GM19468 (cell line): ENCODE results near the gene FBN3.
"Not testable (repeated sequence)": the region's sequence is repeated elsewhere in the genome, so short reads cannot be mapped to it uniquely, and the experiment has no call there.

Source experiments
- ATAC-seq: cut with Tn5 transposase; IDR thresholded peaks from one replicate; pipeline ENCODE4 v1.9.1; 2021; ENCODE audit warnings: mild to moderate bottlenecking, moderate library complexity, moderate number of reproducible peaks; ENCODE audit not compliant: unreplicated experiment; ENCODE audit errors: extremely low read depth

FBN3 gene

DNA sequence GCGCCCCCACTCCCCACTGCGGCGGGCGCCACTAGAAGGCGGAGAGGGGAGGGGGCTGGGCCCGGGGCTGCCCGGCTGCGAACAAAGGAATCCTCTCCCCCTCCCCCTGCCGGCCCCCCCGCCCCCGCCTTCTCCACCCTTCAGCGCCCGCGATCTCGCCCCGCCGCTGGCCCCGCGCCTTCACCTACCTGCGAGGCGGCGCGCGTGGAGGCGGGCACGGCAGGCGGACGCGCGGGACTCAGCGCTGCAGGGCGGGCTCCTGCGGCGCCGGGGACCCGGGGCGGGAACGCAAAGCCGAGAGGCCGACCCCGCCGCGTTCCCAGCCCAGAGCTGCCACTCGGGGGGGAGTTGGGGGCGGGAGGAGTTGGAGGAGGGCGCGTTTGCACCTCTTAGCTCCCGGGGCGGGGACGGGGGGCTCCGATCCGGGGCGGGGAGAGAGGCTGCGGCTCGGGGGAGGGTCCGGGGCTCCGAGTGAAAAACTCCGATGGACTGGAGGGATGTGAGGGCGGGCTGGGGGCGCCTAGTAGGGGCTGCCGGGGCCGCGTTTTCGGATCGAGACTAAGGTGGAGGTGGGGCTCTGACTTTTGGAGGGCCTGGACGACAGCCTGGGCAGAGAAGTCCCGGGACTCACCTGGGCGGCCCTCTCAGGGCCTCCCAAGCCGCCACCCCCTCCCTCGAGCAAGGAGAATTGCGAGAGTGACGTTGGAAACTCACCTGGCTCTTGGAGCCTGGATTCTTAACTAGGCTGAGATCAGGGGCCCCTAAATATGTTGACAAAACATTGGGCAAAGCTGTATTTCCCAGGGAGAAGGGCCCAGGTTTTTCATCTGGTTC, at the start of gene FBN3:
FBN3 (minus strand) TSS at position 332 of the 834 bp plus-strand sequence. CDS start 2,112 bp downstream, outside the sequence.
- no peak for ATAC-seq

- no peak for ATAC-seq
These were observed 47.0 kb upstream of the FBN3 start for GRCh38 chr19:8196271-8196927.

GRCh38 chr19:8194528-8195267, 45.3 kb upstream of the FBN3 start:
- ATAC-seq = no peak

GRCh38 chr19:8192221-8192820, 42.9 kb upstream of the FBN3 start:
- ATAC-seq = no peak

DNA sequence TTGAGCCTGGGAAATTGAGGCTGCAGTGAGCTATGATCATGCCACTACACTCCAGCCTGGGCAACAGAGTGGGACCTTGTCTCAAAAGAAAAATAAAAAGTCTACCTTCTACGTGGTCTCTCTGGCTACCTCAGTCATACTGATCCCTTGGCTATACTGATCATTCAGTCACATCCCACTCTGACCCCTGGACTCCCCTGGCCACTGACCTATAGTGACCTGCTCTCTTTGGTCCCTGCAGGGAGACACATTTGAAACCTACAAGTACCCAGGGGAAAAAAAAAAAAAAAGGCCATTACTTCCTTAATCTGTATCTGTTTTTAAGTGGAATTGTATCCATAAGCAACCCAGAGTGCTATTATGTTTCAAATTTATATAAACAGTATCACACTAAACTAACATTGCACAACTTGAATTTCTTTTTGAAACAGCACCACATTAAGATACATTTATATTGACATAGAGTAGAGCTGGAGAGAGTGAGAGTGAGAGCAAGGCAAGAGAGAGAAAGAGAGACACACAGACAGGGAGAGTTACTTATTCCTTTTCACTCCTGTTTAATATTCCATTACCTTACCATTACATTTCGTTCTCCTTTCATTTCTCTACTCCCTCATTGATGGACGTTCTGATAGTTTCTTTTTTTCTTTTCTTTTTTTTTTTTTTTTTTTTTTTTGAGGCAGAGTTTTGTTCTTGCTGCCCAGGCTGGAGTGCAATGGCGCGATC, 36.1 kb upstream of the FBN3 start:
- ATAC-seq = no peak

DNA sequence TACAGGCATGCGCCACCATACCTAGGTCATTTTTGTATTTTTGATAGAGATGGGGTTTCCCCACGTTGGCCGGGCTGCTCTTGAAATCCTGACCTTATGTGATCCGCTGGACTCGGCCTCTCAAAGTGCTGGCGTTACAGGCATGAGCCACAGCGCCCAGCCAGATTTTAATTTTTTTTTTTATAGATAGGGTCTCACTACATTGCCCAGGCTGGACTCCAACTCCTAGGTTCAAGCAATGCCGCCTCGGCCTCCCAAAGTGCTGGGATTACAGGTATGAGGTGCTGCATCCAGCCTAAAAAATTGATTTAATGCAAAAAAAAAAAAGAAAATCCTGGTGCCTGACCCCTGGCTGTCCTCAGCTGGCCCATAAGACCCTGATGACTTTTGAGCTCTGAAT, 34.9 kb upstream of the FBN3 start:
- ATAC-seq = no peak

GRCh38 chr19:8180018-8180417, 30.6 kb upstream of the FBN3 start:
- no peak for ATAC-seq

DNA sequence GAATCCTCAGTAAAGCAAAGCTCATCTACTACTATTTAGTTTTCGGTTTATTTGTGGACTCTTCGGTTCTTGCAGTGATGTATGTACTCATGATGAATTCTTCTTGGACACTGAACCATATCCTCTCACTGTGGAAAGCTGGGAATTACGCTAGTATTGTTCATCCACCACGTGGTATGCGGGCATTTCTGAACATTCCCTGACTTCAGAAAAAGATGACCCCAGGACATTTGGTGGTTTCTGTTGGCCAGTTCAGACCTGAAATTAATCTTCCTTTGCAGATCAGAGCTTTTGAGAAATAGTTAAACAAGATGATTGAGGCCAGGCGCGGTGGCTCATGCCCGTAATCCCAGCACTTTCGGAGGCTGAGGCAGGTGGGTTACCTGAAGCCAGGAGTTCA, 25.3 kb upstream of the FBN3 start:
- no peak for ATAC-seq

- ATAC-seq = no peak
These were observed 19.1 kb upstream of the FBN3 start for GRCh38 chr19:8168537-8168936.

GRCh38 chr19:8167985-8168384, 18.6 kb upstream of the FBN3 start:
- ATAC-seq = no peak

GRCh38 chr19:8163759-8164158, 14.4 kb upstream of the FBN3 start:
- ATAC-seq = no peak

DNA sequence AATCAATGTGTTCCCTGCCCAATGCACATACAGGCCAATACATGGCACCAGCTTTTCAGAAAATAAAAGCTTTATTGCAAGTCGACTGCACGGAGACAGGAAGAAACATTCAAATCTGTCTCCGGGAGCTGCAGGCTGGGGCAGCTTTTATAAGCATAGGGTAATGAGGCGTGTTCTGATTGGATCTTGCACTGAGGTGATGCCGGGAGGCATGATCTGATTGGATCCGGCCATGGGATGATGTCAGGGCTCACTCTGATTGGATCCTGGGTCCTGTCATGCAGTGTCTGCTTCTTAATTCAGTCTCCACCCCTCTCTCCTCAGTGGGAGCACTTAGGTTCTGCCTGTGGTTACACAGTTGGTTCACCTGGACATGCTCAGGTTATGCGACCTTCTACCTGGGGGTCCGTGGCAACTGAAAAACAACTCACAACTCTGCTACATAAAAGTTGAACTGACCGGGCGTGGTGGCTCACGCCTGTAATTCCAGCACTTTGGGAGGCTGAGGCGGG, 11.8 kb upstream of the FBN3 start:
- ATAC-seq = no peak

DNA sequence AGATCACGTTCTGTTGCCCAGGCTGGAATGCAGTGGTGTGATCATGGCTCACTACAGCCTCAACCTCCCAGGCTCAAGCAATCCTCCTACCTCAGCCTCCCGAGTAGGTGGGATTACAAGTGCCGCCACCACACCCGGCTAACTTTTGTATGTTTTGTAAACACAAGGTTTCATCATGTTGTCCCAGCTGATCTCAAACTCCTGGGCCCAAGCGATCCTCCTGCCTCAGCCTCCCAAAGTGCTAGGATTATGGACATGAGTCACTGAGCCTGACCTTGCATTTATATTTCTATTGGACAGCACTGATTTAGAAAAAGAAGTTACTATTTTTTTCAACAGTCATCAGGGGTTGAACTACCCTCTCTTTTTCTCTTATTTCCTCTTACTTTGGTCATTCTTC, 9.9 kb upstream of the FBN3 start:
- ATAC-seq = not testable (repeated sequence)

DNA sequence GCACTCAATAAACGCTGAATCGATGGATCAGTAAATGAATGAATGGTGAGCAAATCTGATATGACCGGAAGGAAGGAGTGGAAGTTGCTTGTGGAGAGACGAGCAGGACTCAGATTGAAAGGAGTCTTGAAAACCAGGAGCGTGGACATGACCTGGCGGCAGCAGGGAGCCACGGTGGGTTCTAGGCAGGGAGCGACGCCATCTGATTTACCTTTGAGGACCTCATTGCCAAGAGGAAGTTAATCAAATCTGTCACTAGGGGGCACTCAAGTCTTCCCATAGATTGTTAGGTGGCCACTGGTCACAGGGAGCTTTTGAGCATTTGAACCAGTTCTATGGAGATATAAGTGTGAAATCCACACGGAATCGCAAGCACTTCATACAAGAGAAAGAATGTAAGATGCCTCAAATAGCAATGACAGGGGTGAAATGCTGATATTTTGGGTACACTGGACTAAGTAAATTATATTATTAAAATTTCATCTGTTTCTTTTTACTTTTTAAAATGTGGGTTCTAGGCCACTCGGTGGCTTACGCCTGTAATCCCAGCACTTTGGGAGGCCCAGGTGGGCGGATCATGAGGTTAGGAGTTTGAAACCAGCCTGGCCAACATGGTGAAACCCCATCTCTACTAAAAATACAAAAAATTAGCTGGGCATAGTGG, 9.2 kb upstream of the FBN3 start:
- ATAC-seq = no peak

GRCh38 chr19:8155318-8155717, 5.9 kb upstream of the FBN3 start:
- no peak for ATAC-seq

GRCh38 chr19:8154014-8154413, 4.6 kb upstream of the FBN3 start:
- ATAC-seq = not testable (repeated sequence)

GRCh38 chr19:8151767-8152035, 2.3 kb upstream of the FBN3 start:
- ATAC-seq = no peak

DNA sequence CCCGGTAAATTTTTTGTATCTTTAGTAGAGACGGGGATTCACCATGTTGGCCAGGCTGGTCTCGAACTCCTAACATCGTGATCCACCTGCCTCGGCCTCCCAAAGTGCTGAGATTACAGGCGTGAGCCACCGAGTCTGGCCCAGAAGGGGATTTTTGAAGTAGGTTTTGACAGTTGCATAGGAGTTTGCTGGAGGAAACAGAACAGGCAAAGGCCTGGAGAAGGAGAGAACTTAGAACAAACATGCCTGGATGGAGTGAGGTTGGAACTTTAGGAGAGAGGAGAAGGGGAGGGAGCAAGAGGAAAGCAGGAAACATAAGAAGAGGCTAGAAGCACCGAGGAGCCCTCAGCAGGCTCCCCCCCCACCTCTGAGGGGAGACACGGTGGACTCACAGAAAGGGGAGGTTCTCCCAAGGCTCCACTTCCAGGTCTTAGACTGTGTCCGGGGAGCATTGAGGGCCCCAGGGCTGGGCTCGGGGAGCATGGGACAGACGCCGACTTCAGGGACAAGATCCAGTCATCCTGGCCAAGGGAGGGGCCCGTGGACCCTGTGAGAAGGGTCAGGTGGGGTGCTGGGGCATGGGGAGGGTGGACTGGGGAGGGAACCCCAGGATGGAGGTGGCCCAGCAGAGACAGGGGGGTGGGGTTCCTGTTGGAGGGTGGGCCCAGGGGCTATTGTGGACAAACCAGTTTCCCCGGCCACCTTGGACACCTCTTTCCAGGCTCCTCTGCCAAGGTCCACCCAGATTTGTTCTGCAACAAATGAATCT, 1.8 kb upstream of the FBN3 start:
- ATAC-seq = no peak
